ENCODE results near the gene PTPRE.

PTPRE gene

DNA sequence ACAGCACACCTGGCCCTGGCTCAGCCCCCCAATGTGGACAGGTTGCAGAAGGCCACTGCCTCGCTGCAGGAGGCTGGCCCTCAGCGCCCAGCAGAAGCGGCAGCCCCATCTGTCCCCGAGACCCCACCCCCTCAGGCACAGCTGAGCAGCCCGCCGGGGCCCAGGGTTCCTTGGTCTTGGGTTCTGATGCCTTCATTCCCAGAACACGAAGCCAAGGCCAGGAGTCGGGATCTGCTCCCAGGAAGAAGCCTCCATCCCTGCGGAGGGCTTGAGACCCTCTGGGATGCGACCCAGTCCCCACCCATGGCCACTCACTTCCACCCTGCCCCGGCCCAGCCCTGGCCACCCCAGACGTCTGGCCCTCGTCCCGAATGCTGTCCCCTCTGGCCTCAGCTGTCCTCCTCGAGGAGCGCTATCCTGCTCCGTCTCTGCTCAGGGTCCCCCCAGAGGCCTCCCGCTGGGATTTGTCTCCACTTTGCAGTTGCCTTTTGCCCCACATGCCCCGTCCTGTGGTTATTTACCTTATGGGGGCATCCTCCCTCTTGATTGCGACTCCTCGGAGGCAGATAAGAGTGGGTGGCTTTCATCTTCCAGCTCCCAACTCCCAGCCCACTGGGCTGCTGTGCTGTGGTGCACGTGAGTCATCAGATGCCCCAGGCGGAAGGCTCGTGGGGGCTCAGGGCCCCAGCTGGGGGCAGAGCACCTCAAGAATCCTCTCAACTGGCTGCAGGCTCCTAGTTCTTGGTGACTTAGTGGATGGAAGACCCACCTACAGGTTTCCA is 121.8 kb downstream of the PTPRE start:
- no peak overlapping the region for H3K9ac ChIP-seq (ENCODE audit: low read length)
- H3K4me3 ChIP-seq (ENCODE audit: low read depth in 1 of 2, low read length in 2 of 2), result no peak overlapping the region
- no peaks in the 10 kb centered on the region for H3K9me3 ChIP-seq (ENCODE audit: low read length)
- no peak overlapping the region for H3K27ac ChIP-seq (ENCODE audit: low read depth, low read length)
- no peaks in the 10 kb centered on the region for H3K36me3 ChIP-seq (ENCODE audit: insufficient read depth, low read length)
- H3K4me1 ChIP-seq (ENCODE audit: insufficient read depth, low read length), result no peaks in the 10 kb centered on the region
- H3K27me3 ChIP-seq (ENCODE audit: control insufficient read depth in 1 of 2, insufficient read depth in 2 of 2, low read length in 2 of 2), result no peaks in the 10 kb centered on the region

GRCh38 chr10:128029290-128029651 is 122.4 kb downstream of the PTPRE start:
- H3K27ac ChIP-seq (ENCODE audit: low read depth, low read length), result no peak overlapping the region
- H3K27me3 ChIP-seq (ENCODE audit: control insufficient read depth in 1 of 2, insufficient read depth in 2 of 2, low read length in 2 of 2), result no peaks in the 10 kb centered on the region
- H3K9me3 ChIP-seq (ENCODE audit: low read length), result no peaks in the 10 kb centered on the region
- H3K9ac ChIP-seq (ENCODE audit: low read length), result no peak overlapping the region
- H3K36me3 ChIP-seq (ENCODE audit: insufficient read depth, low read length), result no peaks in the 10 kb centered on the region
- H3K4me3 ChIP-seq (ENCODE audit: low read depth in 1 of 2, low read length in 2 of 2), result no peak overlapping the region
- H3K4me1 ChIP-seq (ENCODE audit: insufficient read depth, low read length), result no peaks in the 10 kb centered on the region

DNA sequence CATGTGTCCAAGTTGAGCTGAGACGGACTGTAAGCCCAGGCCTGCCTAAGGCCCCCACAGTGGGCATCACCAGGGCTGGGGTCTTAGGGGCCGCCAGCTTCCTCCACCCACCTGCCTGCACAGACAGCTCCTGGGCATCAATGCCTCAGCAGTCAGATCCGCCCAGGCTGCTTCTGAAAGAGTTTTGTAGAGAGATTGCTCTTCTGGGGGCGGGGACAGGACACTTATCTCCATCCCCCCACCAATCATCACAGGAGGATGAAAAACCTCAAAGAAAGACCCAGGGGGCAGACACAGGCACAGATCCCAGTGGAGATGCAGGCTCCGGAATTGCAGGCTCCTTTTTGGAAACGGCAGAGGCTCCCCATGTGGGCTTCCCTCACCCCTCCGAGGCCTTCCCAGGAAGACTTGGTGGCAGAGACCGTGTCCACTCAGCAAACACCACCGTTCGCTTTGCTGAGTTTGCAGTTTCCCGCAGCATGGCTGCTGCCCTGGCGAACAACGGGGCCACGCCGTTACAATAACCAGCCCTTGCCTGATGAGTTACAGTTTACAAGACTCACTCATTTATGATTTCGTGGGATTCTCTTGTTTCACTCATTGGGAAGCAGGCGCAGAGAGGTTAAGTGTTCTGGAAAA is 122.9 kb downstream of the PTPRE start:
- no peaks in the 10 kb centered on the region for H3K36me3 ChIP-seq (ENCODE audit: insufficient read depth, low read length)
- no peaks in the 10 kb centered on the region for H3K4me1 ChIP-seq (ENCODE audit: insufficient read depth, low read length)
- no peaks in the 10 kb centered on the region for H3K9me3 ChIP-seq (ENCODE audit: low read length)
- H3K9ac ChIP-seq (ENCODE audit: low read length), result no peak overlapping the region
- no peaks in the 10 kb centered on the region for H3K27me3 ChIP-seq (ENCODE audit: control insufficient read depth in 1 of 2, insufficient read depth in 2 of 2, low read length in 2 of 2)
- no peak overlapping the region for H3K27ac ChIP-seq (ENCODE audit: low read depth, low read length)
- H3K4me3 ChIP-seq (ENCODE audit: low read depth in 1 of 2, low read length in 2 of 2), result no peak overlapping the region

GRCh38 chr10:128030498-128031072 is 123.7 kb downstream of the PTPRE start:
- H3K4me1 ChIP-seq (ENCODE audit: insufficient read depth, low read length), result no peaks in the 10 kb centered on the region
- H3K27me3 ChIP-seq (ENCODE audit: control insufficient read depth in 1 of 2, insufficient read depth in 2 of 2, low read length in 2 of 2), result no peaks in the 10 kb centered on the region
- no peak overlapping the region for H3K27ac ChIP-seq (ENCODE audit: low read depth, low read length)
- no peak overlapping the region for H3K4me3 ChIP-seq (ENCODE audit: low read depth in 1 of 2, low read length in 2 of 2)
- H3K36me3 ChIP-seq (ENCODE audit: insufficient read depth, low read length), result no peaks in the 10 kb centered on the region
- no peaks in the 10 kb centered on the region for H3K9me3 ChIP-seq (ENCODE audit: low read length)
- no peak overlapping the region for H3K9ac ChIP-seq (ENCODE audit: low read length)

DNA sequence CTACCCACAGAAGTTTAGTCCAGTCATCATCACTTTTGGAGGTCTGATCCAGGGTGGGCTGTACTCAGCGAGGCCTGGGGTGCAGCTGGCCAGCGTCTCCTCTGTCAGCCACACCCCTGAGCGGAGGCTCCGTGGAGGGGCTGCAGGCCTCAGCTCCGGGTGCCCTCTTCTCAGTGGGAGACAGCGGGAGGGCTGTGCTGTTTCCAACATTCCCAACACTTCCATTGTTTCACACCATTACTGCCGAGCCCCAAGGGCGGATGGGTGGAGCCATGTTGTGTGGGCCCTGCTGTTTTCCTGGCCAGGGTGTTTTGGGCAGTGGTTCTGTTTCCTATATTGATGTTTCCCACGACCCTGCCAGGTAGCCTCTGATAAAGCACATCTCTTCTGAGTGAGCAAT is 124.3 kb downstream of the PTPRE start:
- no peak overlapping the region for H3K9ac ChIP-seq (ENCODE audit: low read length)
- no peaks in the 10 kb centered on the region for H3K4me1 ChIP-seq (ENCODE audit: insufficient read depth, low read length)
- H3K4me3 ChIP-seq (ENCODE audit: low read depth in 1 of 2, low read length in 2 of 2), result no peak overlapping the region
- H3K27ac ChIP-seq (ENCODE audit: low read depth, low read length), result no peak overlapping the region
- H3K9me3 ChIP-seq (ENCODE audit: low read length), result no peaks in the 10 kb centered on the region
- H3K36me3 ChIP-seq (ENCODE audit: insufficient read depth, low read length), result no peaks in the 10 kb centered on the region
- H3K27me3 ChIP-seq (ENCODE audit: control insufficient read depth in 1 of 2, insufficient read depth in 2 of 2, low read length in 2 of 2), result no peaks in the 10 kb centered on the region

DNA sequence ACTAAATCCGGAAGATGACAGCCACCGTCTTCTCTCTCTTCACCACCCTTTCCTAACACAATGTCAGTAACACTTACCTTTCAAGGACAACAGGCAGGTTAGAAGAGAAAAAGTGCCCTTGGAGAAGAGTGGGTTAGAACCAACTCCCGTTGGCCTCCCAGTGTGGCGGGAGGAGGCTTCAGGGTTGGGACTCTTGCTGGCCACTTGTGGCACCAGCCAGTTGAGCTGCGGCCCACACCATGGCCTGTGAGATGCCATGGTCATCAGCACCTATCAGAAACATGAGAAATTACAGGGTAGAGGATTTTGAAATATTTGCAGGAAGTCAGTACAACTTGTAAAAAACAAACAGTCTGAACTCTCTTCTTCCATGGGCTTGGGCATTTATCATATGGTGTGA is 125.6 kb downstream of the PTPRE start:
- H3K27me3 ChIP-seq (ENCODE audit: control insufficient read depth in 1 of 2, insufficient read depth in 2 of 2, low read length in 2 of 2), result no peaks in the 10 kb centered on the region
- H3K9me3 ChIP-seq (ENCODE audit: low read length), result no peaks in the 10 kb centered on the region
- H3K9ac ChIP-seq (ENCODE audit: low read length), result no peak overlapping the region
- no peak overlapping the region for H3K4me3 ChIP-seq (ENCODE audit: low read depth in 1 of 2, low read length in 2 of 2)
- H3K4me1 ChIP-seq (ENCODE audit: insufficient read depth, low read length), result no peaks in the 10 kb centered on the region
- no peak overlapping the region for H3K27ac ChIP-seq (ENCODE audit: low read depth, low read length)
- no peaks in the 10 kb centered on the region for H3K36me3 ChIP-seq (ENCODE audit: insufficient read depth, low read length)

- H3K9ac ChIP-seq (ENCODE audit: low read length), result no peak overlapping the region
- no peaks in the 10 kb centered on the region for H3K36me3 ChIP-seq (ENCODE audit: insufficient read depth, low read length)
- no peak overlapping the region for H3K4me3 ChIP-seq (ENCODE audit: low read depth in 1 of 2, low read length in 2 of 2)
- no peaks in the 10 kb centered on the region for H3K27me3 ChIP-seq (ENCODE audit: control insufficient read depth in 1 of 2, insufficient read depth in 2 of 2, low read length in 2 of 2)
- H3K27ac ChIP-seq (ENCODE audit: low read depth, low read length), result no peak overlapping the region
- no peaks in the 10 kb centered on the region for H3K9me3 ChIP-seq (ENCODE audit: low read length)
- H3K4me1 ChIP-seq (ENCODE audit: insufficient read depth, low read length), result no peaks in the 10 kb centered on the region
Observed at GRCh38 chr10:128035557-128035973, 128.7 kb downstream of the PTPRE start.

GRCh38 chr10:128036011-128036615 is 129.2 kb downstream of the PTPRE start:
- Histone ChIP-seq H3K27me3 (ENCODE audit: control insufficient read depth in 1 of 2, insufficient read depth in 2 of 2, low read length in 2 of 2) (no peaks in the 10 kb centered on the region), H3K36me3 (ENCODE audit: insufficient read depth, low read length) (no peaks in the 10 kb centered on the region), H3K9ac (ENCODE audit: low read length) (no peak overlapping the region), H3K4me1 (ENCODE audit: insufficient read depth, low read length) (no peaks in the 10 kb centered on the region), H3K27ac (ENCODE audit: low read depth, low read length) (no peak overlapping the region), H3K4me3 (ENCODE audit: low read depth in 1 of 2, low read length in 2 of 2) (no peak overlapping the region), H3K9me3 (ENCODE audit: low read length) (no peaks in the 10 kb centered on the region)

DNA sequence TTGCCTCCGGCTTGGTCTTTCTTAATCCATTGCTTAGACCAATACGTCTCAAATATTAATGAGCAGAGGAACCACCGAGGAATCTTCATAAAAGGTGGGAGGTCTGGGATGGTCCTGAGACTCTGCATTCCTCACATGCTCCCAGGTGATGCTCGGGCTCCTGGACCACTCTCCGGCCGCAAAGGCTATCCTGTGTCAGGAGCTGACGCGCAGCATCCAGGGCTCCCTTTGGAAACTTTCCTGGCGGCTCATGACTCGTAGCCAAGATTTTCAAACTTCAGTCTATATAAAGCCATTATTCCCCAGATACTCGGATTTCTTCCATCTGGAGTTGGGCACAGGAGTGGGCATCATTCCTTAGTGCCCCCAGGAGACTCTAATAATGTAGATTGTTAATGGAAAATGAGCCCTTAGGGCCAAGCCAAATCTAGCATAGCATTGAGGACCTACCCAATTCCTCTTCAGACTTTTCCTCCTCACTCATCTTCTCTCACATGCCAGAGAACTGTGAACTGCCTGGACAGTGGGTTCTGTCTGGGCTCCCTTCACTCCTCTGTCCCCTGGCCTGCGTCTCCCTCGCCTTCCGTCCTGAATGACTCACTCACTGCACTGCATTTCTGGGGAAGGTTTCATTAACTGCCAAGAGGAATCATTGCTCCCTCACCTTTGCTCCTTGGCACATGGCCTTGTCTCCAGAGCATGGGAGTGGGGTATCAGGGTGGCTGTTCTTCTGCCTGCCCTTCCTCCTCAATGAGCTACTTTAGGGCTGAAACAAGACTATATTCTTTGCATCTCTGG is 130.0 kb downstream of the PTPRE start:
- Histone ChIP-seq H3K9ac (ENCODE audit: low read length) (no peak overlapping the region), H3K36me3 (ENCODE audit: insufficient read depth, low read length) (no peaks in the 10 kb centered on the region), H3K27me3 (ENCODE audit: control insufficient read depth in 1 of 2, insufficient read depth in 2 of 2, low read length in 2 of 2) (no peaks in the 10 kb centered on the region), H3K4me1 (ENCODE audit: insufficient read depth, low read length) (no peaks in the 10 kb centered on the region), H3K9me3 (ENCODE audit: low read length) (no peaks in the 10 kb centered on the region), H3K27ac (ENCODE audit: low read depth, low read length) (no peak overlapping the region), H3K4me3 (ENCODE audit: low read depth in 1 of 2, low read length in 2 of 2) (no peak overlapping the region)

- no peaks in the 10 kb centered on the region for H3K36me3 ChIP-seq (ENCODE audit: insufficient read depth, low read length)
- no peaks in the 10 kb centered on the region for H3K9me3 ChIP-seq (ENCODE audit: low read length)
- H3K4me3 ChIP-seq (ENCODE audit: low read depth in 1 of 2, low read length in 2 of 2), result no peak overlapping the region
- H3K4me1 ChIP-seq (ENCODE audit: insufficient read depth, low read length), result no peaks in the 10 kb centered on the region
- no peak overlapping the region for H3K9ac ChIP-seq (ENCODE audit: low read length)
- no peaks in the 10 kb centered on the region for H3K27me3 ChIP-seq (ENCODE audit: control insufficient read depth in 1 of 2, insufficient read depth in 2 of 2, low read length in 2 of 2)
- H3K27ac ChIP-seq (ENCODE audit: low read depth, low read length), result no peak overlapping the region
Observed at GRCh38 chr10:128040096-128040495, 133.2 kb downstream of the PTPRE start.

DNA sequence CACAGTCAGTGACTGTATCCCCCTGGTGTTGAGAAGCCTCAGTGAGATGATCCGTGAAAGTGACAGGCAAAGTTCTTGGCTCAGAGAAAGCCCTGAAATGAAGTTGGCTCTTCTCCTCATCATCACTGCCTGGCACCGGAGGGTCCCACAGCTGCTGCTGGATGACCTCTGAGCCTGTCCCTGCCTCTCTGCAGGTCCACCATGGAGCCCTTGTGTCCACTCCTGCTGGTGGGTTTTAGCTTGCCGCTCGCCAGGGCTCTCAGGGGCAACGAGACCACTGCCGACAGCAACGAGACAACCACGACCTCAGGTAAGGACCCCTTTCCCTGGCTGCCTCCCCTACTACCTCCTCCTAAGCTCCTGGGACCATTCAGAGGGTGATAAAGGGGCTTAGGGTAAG is 133.8 kb downstream of the PTPRE start:
- Histone ChIP-seq H3K36me3 (ENCODE audit: insufficient read depth, low read length) (no peaks in the 10 kb centered on the region), H3K4me1 (ENCODE audit: insufficient read depth, low read length) (no peaks in the 10 kb centered on the region), H3K9ac (ENCODE audit: low read length) (no peak overlapping the region), H3K27ac (ENCODE audit: low read depth, low read length) (no peak overlapping the region), H3K4me3 (ENCODE audit: low read depth in 1 of 2, low read length in 2 of 2) (no peak overlapping the region), H3K27me3 (ENCODE audit: control insufficient read depth in 1 of 2, insufficient read depth in 2 of 2, low read length in 2 of 2) (no peaks in the 10 kb centered on the region), H3K9me3 (ENCODE audit: low read length) (no peaks in the 10 kb centered on the region)

All from muscle layer of colon (tissue), 2 donors.